ENCODE measurements around the gene FAM174C.

DNA sequence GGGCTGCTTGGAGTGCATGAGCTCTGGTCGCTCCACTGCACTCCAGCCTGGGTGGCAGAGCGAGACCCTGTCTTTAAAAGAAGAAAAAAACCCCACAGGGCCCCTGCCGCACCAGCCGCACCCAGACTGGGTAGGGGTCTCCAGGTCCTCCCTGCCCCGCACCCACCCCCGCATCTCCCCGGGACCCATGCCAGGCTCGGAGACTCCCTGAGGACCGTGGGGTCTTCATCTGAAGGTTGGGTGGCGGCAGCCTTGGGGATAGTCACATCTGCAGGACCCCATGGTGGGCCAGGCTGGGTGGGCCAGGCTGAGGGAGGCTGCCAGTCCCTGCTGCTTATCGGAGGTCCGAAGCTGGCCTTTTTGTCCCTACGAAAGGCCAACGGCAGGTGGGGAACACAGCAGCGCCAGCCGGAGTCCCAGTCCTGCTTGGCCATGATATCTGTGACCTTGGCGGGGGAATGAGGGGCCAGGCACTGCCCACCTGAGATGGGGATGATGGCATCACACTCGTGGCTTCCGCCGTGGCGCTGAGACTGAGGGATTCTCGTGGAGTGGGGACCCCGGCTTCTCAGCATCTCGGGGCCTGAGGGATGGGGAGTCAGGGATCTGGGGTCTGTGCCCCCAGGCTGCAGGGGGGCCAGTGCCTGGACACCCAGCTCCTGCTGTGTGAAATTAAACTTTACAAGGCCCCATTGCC lies 21.4 kb downstream of the FAM174C start:
- TF ChIP-seq, protein P1, sequence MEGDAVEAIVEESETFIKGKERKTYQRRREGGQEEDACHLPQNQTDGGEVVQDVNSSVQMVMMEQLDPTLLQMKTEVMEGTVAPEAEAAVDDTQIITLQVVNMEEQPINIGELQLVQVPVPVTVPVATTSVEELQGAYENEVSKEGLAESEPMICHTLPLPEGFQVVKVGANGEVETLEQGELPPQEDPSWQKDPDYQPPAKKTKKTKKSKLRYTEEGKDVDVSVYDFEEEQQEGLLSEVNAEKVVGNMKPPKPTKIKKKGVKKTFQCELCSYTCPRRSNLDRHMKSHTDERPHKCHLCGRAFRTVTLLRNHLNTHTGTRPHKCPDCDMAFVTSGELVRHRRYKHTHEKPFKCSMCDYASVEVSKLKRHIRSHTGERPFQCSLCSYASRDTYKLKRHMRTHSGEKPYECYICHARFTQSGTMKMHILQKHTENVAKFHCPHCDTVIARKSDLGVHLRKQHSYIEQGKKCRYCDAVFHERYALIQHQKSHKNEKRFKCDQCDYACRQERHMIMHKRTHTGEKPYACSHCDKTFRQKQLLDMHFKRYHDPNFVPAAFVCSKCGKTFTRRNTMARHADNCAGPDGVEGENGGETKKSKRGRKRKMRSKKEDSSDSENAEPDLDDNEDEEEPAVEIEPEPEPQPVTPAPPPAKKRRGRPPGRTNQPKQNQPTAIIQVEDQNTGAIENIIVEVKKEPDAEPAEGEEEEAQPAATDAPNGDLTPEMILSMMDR (conservative IDR thresholded peaks at IDR 0.05; ENCODE audit: low read length) = no peak
- no peak for TF ChIP-seq EZH2phosphoT487 (IDR thresholded peaks at IDR 0.05; ENCODE audit: borderline replicate concordance)

All from Loucy (cell line).